Smooth muscle cell (in vitro differentiated cells): Measurements from ENCODE around the gene CMKLR1. TPM values are rescaled to one million over a fixed set of nuclear protein-coding genes. Genes with fewer than 3 reads are reported as not detected.

Experiments used
- DNase-seq: peaks from one replicate; lab custom pipeline; 2025; ENCODE audit not compliant: unreplicated experiment; lab: John Stamatoyannopoulos, UW
- H2AFZ ChIP-seq: fragments of 200-600 bp; sonication (generic); 2 replicates; pipeline ENCODE4 v1.6.0; 2016; ENCODE audit warnings: antibody characterized with exemption, low read depth, mild to moderate bottlenecking
- H3F3A ChIP-seq: fragments of 200-600 bp; sonication (generic); 2 replicates; pipeline ENCODE4 v1.6.0; 2017; ENCODE audit warnings: antibody characterized with exemption, low read depth
- H3K27ac ChIP-seq: fragments of 200-600 bp; sonication (generic); 2 replicates; pipeline ENCODE4 v1.5.1; 2016; ENCODE audit warnings: low read depth, mild to moderate bottlenecking
- H3K27me3 ChIP-seq: fragments of 200-600 bp; sonication (generic); 2 replicates; pipeline ENCODE4 v1.6.1; 2016; ENCODE audit warnings: low read depth, mild to moderate bottlenecking
- H3K36me3 ChIP-seq: fragments of 200-600 bp; sonication (generic); 2 replicates; pipeline ENCODE4 v1.5.1; 2016; ENCODE audit warnings: low read depth
- H3K4me1 ChIP-seq: fragments of 200-600 bp; sonication (generic); 2 replicates; pipeline ENCODE4 v1.5.1; 2016; ENCODE audit warnings: low read depth
- H3K4me2 ChIP-seq: fragments of 200-600 bp; sonication (generic); 2 replicates; pipeline ENCODE4 v1.6.0; 2016; ENCODE audit warnings: mild to moderate bottlenecking
- H3K4me3 ChIP-seq: fragments of 200-600 bp; sonication (generic); 2 replicates; pipeline ENCODE4 v1.5.1; 2016; ENCODE audit warnings: mild to moderate bottlenecking
- H3K79me2 ChIP-seq: fragments of 200-600 bp; sonication (generic); 2 replicates; pipeline ENCODE4 v1.6.0; 2016; ENCODE audit warnings: low read depth, mild to moderate bottlenecking
- H3K9ac ChIP-seq: fragments of 200-600 bp; sonication (generic); 2 replicates; pipeline ENCODE4 v1.6.0; 2016; ENCODE audit warnings: low read depth
- H3K9me3 ChIP-seq: fragments of 200-600 bp; sonication (generic); replicated peaks from 2 replicates; pipeline ENCODE4 v1.5.1; 2016; ENCODE audit warnings: low read depth
- H4K20me1 ChIP-seq: fragments of 200-600 bp; sonication (generic); 2 replicates; pipeline ENCODE4 v1.6.0; 2016; ENCODE audit warnings: low read depth
- WGBS: methylation state at CpG from one replicate; pipeline ENCODE4 v1.1.7; 2016; ENCODE audit warnings: low lambda C conversion rate; 5-methylcytosine and 5-hydroxymethylcytosine counted together
- polyA plus RNA-seq: library from polyadenylated mRNA; unstranded; fragments of >200 nt; fragmentation: Nextera tagmentation; extraction: Ambion mirVana; gene quantifications from 2 replicates; pipeline ENCODE4 v1.2.1, GENCODE V29; 2016
- total RNA-seq: library from RNA; depleted of rRNA; stranded (reverse); fragments of >200 nt; gene quantifications from 2 replicates; pipeline ENCODE4 v1.2.3, GENCODE V29; 2014
- TF ChIP-seq, protein P1 (sequence below): fragments of 200-600 bp; sonication (generic); IDR thresholded peaks from 2 replicates; pipeline ENCODE4 v1.5.1; 2017; ENCODE audit warnings: borderline replicate concordance, mild to moderate bottlenecking, antibody characterized with exemption; ENCODE audit not compliant: insufficient read depth, poor library complexity, severe bottlenecking

The CMKLR1 gene
- total and polyA plus RNA-seq, 2 experiments from 2014 or later, result 179 to 294 TPM

DNA sequence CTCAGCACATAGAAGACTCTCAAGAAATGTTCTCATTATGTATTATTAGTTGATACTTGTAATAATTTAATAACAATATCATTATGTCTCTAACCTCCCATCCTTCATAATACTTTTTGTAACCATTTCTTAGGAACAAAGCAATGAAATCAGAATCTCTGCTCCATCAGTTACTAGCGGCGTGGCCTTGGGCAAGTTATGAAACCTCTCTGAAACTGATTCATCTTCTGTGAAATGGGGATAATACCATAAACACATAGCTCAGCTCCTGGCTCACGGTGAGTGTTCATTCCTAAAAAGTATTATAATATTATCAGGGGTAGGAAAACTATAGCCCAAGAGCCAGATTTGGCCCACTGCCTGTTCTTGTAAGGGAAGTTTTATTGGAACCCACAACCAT, 11.4 kb upstream of the CMKLR1 start:
- Histone ChIP-seq H3K27me3 (no peaks in the 10 kb centered on the region), H3K36me3 (no peaks in the 10 kb centered on the region), H3K9me3 (no peaks in the 10 kb centered on the region), H3K79me2 (no peaks in the 10 kb centered on the region), H3K27ac (no peak overlapping the region), H3K4me1 (no peaks in the 10 kb centered on the region), H4K20me1 (no peaks in the 10 kb centered on the region), H3K4me2 (no peak overlapping the region), H2AFZ (no peak overlapping the region), H3K4me3 (no peak overlapping the region), H3F3A (no peaks in the 10 kb centered on the region), H3K9ac (no peak overlapping the region)
- 83% methylated on average over 3 of the region's 3 CpGs for whole genome bisulfite sequencing
- TF ChIP-seq, protein P1, sequence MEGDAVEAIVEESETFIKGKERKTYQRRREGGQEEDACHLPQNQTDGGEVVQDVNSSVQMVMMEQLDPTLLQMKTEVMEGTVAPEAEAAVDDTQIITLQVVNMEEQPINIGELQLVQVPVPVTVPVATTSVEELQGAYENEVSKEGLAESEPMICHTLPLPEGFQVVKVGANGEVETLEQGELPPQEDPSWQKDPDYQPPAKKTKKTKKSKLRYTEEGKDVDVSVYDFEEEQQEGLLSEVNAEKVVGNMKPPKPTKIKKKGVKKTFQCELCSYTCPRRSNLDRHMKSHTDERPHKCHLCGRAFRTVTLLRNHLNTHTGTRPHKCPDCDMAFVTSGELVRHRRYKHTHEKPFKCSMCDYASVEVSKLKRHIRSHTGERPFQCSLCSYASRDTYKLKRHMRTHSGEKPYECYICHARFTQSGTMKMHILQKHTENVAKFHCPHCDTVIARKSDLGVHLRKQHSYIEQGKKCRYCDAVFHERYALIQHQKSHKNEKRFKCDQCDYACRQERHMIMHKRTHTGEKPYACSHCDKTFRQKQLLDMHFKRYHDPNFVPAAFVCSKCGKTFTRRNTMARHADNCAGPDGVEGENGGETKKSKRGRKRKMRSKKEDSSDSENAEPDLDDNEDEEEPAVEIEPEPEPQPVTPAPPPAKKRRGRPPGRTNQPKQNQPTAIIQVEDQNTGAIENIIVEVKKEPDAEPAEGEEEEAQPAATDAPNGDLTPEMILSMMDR, result no peak
- no peak for DNase-seq

DNA sequence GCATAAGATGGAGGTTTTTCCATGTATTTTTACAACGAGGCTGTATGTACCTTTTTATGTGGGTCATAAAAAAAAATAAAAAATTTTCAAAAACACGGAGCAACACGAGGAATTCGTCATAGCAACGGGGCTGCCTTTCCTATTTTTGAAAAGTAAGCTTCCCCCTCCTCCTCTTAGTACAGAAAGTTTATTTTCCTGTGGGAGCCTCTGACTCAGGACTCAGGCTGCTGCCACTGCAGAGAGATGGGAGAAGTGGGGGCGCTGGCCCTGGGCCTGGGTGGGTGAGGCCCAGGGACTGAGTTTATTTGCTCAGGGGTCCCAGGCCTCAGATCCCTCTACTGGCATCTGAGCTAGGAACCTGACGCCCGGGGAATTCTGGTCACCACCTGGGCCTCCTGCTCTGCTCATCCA, 10.2 kb upstream of the CMKLR1 start:
- WGBS, result 59% methylated on average over 8 of the region's 8 CpGs
- Histone ChIP-seq H3K79me2 (no peaks in the 10 kb centered on the region), H3K27ac (peak overlapping the region; percentile 75), H3K9ac (peak overlapping the region; percentile 8), H3K4me2 (peak overlapping the region; percentile 53), H3K27me3 (no peaks in the 10 kb centered on the region), H3F3A (no peaks in the 10 kb centered on the region), H3K4me3 (no peak overlapping the region), H3K36me3 (no peaks in the 10 kb centered on the region), H3K4me1 (no peaks in the 10 kb centered on the region), H4K20me1 (no peaks in the 10 kb centered on the region), H3K9me3 (no peaks in the 10 kb centered on the region), H2AFZ (peak overlapping the region; percentile 26)
- TF ChIP-seq, protein P1, result no peak
- no peak for DNase-seq

GRCh38 chr12:108348842-108349241, 9.7 kb upstream of the CMKLR1 start:
- Histone ChIP-seq H4K20me1 (no peaks in the 10 kb centered on the region), H3K9ac (peak overlapping the region; percentile 8), H3K4me1 (no peaks in the 10 kb centered on the region), H3K27ac (peak overlapping the region; percentile 75), H3K27me3 (no peaks in the 10 kb centered on the region), H3K36me3 (no peaks in the 10 kb centered on the region), H3K79me2 (no peaks in the 10 kb centered on the region), H3K4me2 (peak overlapping the region; percentile 53), H3K4me3 (no peak overlapping the region), H3K9me3 (no peaks in the 10 kb centered on the region), H3F3A (no peaks in the 10 kb centered on the region), H2AFZ (peak overlapping the region; percentile 26)
- DNase-seq, result no peak
- TF ChIP-seq, protein P1, result no peak
- 84% methylated on average over 9 of the region's 9 CpGs for WGBS
